OCI-LY3 (cell line): Measurements from ENCODE around the gene RNF144A.

Experiments used
- H2AFZ ChIP-seq: fragments of 200-600, 300-600 bp; shearing (Covaris generic); 2 replicates; pipeline ENCODE4 v1.6.0; 2014; ENCODE audit warnings: antibody characterized with exemption, low read depth, low read length
- H3K27ac ChIP-seq: fragments of 200-600, 300-600 bp; sonication (generic); 2 replicates; pipeline ENCODE4 v1.5.1; 2014; ENCODE audit warnings: mild to moderate bottlenecking, low read length, moderate library complexity, mixed read lengths
- H3K27me3 ChIP-seq: fragments of 200-600, 300-600 bp; sonication (generic); 2 replicates; pipeline ENCODE4 v1.6.1; 2014; ENCODE audit warnings: low read depth, low read length, mixed read lengths
- H3K36me3 ChIP-seq: fragments of 200-600, 300-600 bp; sonication (generic); replicated peaks from 2 replicates; pipeline ENCODE3; 2014; ENCODE audit warnings: low read depth, low read length, mixed read lengths
- H3K4me1 ChIP-seq: fragments of 300-600, 200-600 bp; sonication (generic); 2 replicates; pipeline ENCODE4 v1.6.1; 2014; ENCODE audit warnings: low read length, mixed read lengths
- H3K4me2 ChIP-seq: fragments of 200-600, 300-600 bp; sonication (generic); 2 replicates; pipeline ENCODE4 v1.6.1; 2014; ENCODE audit warnings: low read length, mixed read lengths
- H3K4me3 ChIP-seq: fragments of 300-600, 200-600 bp; sonication (generic); 2 replicates; pipeline ENCODE4 v1.5.1; 2014; ENCODE audit warnings: antibody characterized with exemption, mild to moderate bottlenecking, low read length, moderate library complexity
- H3K79me2 ChIP-seq: fragments of 300-600, 200-600 bp; shearing (Covaris generic); 2 replicates; pipeline ENCODE4 v1.6.1; 2014; ENCODE audit warnings: mild to moderate bottlenecking, low read length, mixed read lengths
- H3K9ac ChIP-seq: fragments of 300-600, 200-600 bp; shearing (Covaris generic); 2 replicates; pipeline ENCODE4 v1.6.0; 2014; ENCODE audit warnings: mild to moderate bottlenecking, low read length, moderate library complexity
- H3K9me3 ChIP-seq: fragments of 200-600, 300-600 bp; shearing (Covaris generic); 2 replicates; pipeline ENCODE4 v1.6.1; 2014; ENCODE audit warnings: low read length, mixed read lengths; ENCODE audit not compliant: insufficient read depth
- H4K20me1 ChIP-seq: fragments of 200-600, 300-600 bp; sonication (generic); 2 replicates; pipeline ENCODE4 v1.6.1; 2016; ENCODE audit warnings: low read length, mixed read lengths; ENCODE audit not compliant: insufficient read depth
- EZH2phosphoT487 ChIP-seq: fragments of 200-600 bp; shearing (Covaris generic); IDR thresholded peaks from 2 replicates; pipeline ENCODE4 v1.6.1; 2018; ENCODE audit warnings: antibody characterized with exemption, mixed run types, low read depth
- TF ChIP-seq, protein P1 (sequence below): fragments of 200-600, 300-600 bp; sonication (generic); IDR thresholded peaks from 2 replicates; pipeline ENCODE4 v1.5.1; 2014; ENCODE audit warnings: antibody characterized with exemption, low read length, low read depth

Gene RNF144A, protein sequence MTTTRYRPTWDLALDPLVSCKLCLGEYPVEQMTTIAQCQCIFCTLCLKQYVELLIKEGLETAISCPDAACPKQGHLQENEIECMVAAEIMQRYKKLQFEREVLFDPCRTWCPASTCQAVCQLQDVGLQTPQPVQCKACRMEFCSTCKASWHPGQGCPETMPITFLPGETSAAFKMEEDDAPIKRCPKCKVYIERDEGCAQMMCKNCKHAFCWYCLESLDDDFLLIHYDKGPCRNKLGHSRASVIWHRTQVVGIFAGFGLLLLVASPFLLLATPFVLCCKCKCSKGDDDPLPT

DNA sequence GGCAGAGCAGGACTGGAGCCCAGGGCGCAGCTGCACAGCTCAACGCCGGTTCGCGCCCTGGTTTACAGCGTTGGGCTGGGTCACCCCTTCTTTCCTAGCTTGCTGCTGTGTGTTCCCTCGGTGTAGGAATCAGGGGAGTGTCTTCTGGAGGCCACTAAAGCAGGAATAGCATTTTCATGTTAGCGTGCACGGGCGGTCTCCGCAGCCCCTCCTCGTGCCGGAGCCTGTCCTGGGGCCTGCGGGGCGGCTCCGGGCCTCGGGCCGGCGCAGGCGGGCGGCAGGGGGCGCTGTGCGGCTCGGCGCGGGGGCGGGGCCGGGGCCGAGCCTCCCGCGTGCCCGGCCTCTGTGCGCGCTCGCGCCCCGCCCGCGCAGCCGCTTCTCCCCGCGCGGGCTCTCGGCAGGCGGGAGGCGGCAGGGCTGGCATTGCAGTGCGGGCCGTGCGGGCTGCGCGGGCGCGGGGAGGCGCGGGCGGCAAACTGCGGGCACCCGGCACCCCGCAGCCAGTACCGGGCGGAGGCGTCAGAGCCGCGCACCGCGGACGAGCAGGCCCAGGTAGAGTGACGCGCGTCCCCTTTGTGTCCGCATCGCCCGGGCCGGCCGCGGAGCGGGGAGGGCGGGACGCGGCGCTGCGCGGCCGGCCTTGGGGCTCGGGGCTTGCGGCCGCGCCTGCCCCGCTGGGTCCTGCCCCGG is at the start of gene RNF144A:
TSS of gene RNF144A (plus strand) at position 342 of the 690 bp plus-strand sequence. CDS start 79,515 bp downstream, outside the sequence.
- no peak within 1 kb of the TSS for H2AFZ ChIP-seq
- H3K4me1 ChIP-seq: no peaks in the 10 kb centered on the region
- TF ChIP-seq, protein P1, sequence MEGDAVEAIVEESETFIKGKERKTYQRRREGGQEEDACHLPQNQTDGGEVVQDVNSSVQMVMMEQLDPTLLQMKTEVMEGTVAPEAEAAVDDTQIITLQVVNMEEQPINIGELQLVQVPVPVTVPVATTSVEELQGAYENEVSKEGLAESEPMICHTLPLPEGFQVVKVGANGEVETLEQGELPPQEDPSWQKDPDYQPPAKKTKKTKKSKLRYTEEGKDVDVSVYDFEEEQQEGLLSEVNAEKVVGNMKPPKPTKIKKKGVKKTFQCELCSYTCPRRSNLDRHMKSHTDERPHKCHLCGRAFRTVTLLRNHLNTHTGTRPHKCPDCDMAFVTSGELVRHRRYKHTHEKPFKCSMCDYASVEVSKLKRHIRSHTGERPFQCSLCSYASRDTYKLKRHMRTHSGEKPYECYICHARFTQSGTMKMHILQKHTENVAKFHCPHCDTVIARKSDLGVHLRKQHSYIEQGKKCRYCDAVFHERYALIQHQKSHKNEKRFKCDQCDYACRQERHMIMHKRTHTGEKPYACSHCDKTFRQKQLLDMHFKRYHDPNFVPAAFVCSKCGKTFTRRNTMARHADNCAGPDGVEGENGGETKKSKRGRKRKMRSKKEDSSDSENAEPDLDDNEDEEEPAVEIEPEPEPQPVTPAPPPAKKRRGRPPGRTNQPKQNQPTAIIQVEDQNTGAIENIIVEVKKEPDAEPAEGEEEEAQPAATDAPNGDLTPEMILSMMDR: no peak
- no peak for TF ChIP-seq EZH2phosphoT487
- no peaks in the 10 kb centered on the region for H3K27me3 ChIP-seq
- H4K20me1 ChIP-seq: no peaks in the 10 kb centered on the region
- no peak within 1 kb of the TSS for H3K9ac ChIP-seq
- H3K79me2 ChIP-seq: no peaks in the 10 kb centered on the region
- H3K36me3 ChIP-seq: no peaks in the 10 kb centered on the region
- H3K4me3 ChIP-seq: no peak within 1 kb of the TSS
- no peak within 1 kb of the TSS for H3K27ac ChIP-seq
- no peak within 1 kb of the TSS for H3K4me2 ChIP-seq
- no peaks in the 10 kb centered on the region for H3K9me3 ChIP-seq

DNA sequence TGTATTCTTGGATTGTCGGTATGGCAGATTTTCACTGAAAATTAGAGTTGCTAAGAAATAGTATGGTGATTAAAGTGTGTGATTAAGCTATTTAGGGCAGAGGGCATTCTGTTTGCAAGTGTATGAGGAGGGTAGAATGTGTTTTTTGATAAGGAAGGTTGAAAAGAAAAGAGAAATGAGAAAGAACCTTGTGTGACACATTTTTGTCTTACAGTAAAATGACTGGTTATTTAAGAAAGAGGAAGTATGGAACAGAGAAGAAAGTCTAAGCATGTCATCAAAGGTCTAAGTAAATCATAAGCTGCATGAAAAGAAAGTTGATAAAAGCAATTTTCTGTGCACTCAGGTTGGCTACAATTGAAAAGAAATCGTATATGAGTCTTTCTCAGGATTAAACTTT is 44.8 kb upstream of the RNF144A start:
- Histone ChIP-seq H3K9me3 (peaks cover 3% of the 10 kb centered on the region), H3K4me3 (no peak overlapping the region), H3K79me2 (no peaks in the 10 kb centered on the region), H3K27me3 (no peaks in the 10 kb centered on the region), H3K36me3 (no peaks in the 10 kb centered on the region), H3K4me2 (no peak overlapping the region), H2AFZ (no peak overlapping the region), H3K27ac (no peak overlapping the region), H4K20me1 (no peaks in the 10 kb centered on the region), H3K4me1 (peaks cover 22% of the 10 kb centered on the region), H3K9ac (no peak overlapping the region)
- TF ChIP-seq EZH2phosphoT487: no peak
- TF ChIP-seq, protein P1: no peak

DNA sequence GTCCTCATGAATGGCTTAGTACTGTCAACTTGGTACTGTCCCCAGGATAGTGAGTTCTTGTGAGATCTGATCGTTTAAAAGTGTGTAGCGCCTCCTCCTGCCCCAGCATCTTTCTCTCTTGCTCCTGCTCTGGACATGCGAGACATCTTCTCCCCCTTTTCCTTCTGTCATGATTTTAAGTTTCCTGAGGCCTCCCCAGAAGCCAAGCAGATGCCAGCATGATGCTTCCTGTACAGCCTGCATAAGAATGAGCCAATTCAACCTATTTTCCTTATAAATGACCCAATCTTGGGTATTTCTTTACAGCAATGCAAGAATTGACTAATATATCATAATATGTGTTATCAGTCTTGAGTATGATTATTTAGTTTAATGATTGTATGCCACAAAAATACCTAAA is 43.2 kb upstream of the RNF144A start:
- no peak overlapping the region for H2AFZ ChIP-seq
- H3K9me3 ChIP-seq: peaks cover 3% of the 10 kb centered on the region
- no peaks in the 10 kb centered on the region for H3K36me3 ChIP-seq
- no peaks in the 10 kb centered on the region for H3K79me2 ChIP-seq
- H3K9ac ChIP-seq: no peak overlapping the region
- H4K20me1 ChIP-seq: no peaks in the 10 kb centered on the region
- no peak overlapping the region for H3K4me2 ChIP-seq
- no peak overlapping the region for H3K4me3 ChIP-seq
- H3K4me1 ChIP-seq: peaks cover 29% of the 10 kb centered on the region
- H3K27me3 ChIP-seq: no peaks in the 10 kb centered on the region; the same call in 1 of the 2 replicates
- no peak overlapping the region for H3K27ac ChIP-seq
- TF ChIP-seq, protein P1: no peak
- no peak for TF ChIP-seq EZH2phosphoT487

DNA sequence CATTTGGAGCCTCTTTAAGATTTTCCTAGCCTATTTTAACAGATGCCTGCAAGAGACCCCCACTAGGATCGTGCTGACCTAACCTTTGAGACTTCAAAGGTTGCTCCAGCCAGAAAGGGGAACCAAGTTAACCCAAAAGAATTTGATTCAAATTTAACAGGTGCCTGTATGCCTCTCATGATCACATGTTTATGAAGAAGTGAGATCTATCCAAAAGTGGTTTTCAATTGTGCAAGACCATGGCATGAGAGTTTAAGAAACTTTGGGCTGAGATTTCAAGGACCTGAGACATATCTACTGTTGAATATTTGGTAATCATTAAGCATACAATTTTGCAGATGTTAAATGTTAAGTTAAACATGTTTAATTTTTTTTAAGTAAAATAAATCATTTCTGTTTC is 40.9 kb upstream of the RNF144A start:
- no peak overlapping the region for H3K27ac ChIP-seq
- H3K36me3 ChIP-seq: no peaks in the 10 kb centered on the region
- TF ChIP-seq, protein P1: no peak
- TF ChIP-seq EZH2phosphoT487: no peak
- peaks cover 3% of the 10 kb centered on the region for H3K9me3 ChIP-seq
- no peak overlapping the region for H3K4me2 ChIP-seq
- H4K20me1 ChIP-seq: no peaks in the 10 kb centered on the region
- peaks cover 5% of the 10 kb centered on the region; the same call in 1 of the 2 replicates for H3K27me3 ChIP-seq
- H2AFZ ChIP-seq: no peak overlapping the region
- H3K9ac ChIP-seq: no peak overlapping the region
- no peak overlapping the region for H3K4me3 ChIP-seq
- no peaks in the 10 kb centered on the region for H3K79me2 ChIP-seq
- peaks cover 29% of the 10 kb centered on the region for H3K4me1 ChIP-seq
